Glutamatergic neuron (in vitro differentiated cells): Measurements from ENCODE around the gene PMPCB. TPM values are rescaled to one million over a fixed set of nuclear protein-coding genes. Genes with fewer than 3 reads are reported as not detected.

Experiments
- DNase-seq: peaks from one replicate; pipeline ENCODE4 v3.0.0; 2022
- H3K27ac Mint-ChIP-seq: one replicate; pipeline ENCODE4 v1.8.0; 2020; ENCODE audit warnings: mild to moderate bottlenecking, mixed read lengths, inconsistent platforms; ENCODE audit not compliant: unreplicated experiment
- H3K27me3 Mint-ChIP-seq: one replicate; pipeline ENCODE4 v1.8.0; 2020; ENCODE audit warnings: mild to moderate bottlenecking, moderate library complexity, mixed read lengths, inconsistent platforms; ENCODE audit not compliant: unreplicated experiment
- H3K36me3 Mint-ChIP-seq: one replicate; pipeline ENCODE4 v1.8.0; 2020; ENCODE audit warnings: mild to moderate bottlenecking, mixed read lengths, inconsistent platforms; ENCODE audit not compliant: unreplicated experiment
- H3K4me1 Mint-ChIP-seq: one replicate; pipeline ENCODE4 v1.8.0; 2020; ENCODE audit warnings: mild to moderate bottlenecking, low read depth, mixed read lengths, inconsistent platforms; ENCODE audit not compliant: unreplicated experiment
- H3K4me3 Mint-ChIP-seq: one replicate; pipeline ENCODE4 v1.8.0; 2020; ENCODE audit warnings: mild to moderate bottlenecking, mixed read lengths, inconsistent platforms; ENCODE audit not compliant: unreplicated experiment
- H3K9me3 Mint-ChIP-seq: one replicate; pipeline ENCODE4 v1.8.0; 2020; ENCODE audit warnings: mild to moderate bottlenecking, moderate library complexity, mixed read lengths, inconsistent platforms; ENCODE audit not compliant: unreplicated experiment
- total RNA-seq: library from RNA; stranded (reverse); fragmentation: NEBNext Ultra II Directional; extraction: Animal tissue kit (Norgen Biotek cat#: 25700); gene quantifications from one replicate; pipeline ENCODE4 v1.2.1, GENCODE V29; 2021; ENCODE audit not compliant: unreplicated experiment
- TF ChIP-seq, protein P1 (sequence below): fragments of 200-600 bp; sonication (generic); IDR thresholded peaks from one replicate; pipeline ENCODE4 v1.5.0; 2021; ENCODE audit not compliant: partially characterized antibody, unreplicated experiment

Gene PMPCB
- total RNA-seq, 1 donor from 2014 or later = 59.8 TPM

DNA sequence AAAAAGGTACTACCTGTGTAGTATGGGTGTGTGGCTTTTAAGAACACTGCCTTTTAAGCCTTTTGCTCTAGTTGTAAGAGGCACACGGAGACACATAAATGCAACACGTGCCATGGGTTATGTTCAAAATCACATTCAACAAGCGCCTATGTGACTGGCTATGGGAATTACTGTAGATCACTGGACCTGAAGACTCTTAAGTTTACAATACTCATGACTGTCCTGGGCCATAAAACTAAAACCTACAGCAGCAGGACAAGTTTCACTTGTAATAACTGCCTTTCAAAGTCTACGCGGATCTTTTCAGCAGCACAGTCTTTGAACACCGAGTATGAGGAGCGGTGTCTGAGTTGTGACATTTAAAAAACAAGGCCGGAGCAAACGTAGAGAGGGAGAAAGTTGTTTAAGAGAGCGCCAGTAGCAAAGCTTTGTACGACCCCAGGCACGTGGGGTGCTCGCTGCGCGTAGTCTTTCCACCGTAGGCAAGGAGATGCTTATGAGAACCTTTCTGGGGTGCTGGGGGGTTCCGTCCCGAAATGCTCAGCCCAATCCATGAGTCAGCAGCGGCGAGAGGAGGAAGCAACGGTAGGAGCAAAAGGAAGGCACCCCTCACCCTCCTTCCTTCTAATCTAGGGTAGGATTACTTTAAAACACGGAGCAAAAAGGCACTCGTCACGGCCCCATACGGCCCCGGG lies 46.7 kb downstream of the PMPCB start:
- Mint-ChIP-seq H3K27ac (peak overlapping the region; percentile 71), H3K36me3 (no peaks in the 10 kb centered on the region), H3K4me1 (peaks cover 4% of the 10 kb centered on the region), H3K9me3 (no peaks in the 10 kb centered on the region), H3K27me3 (peaks cover 2% of the 10 kb centered on the region), H3K4me3 (peak overlapping the region; percentile 98)
- DNase-seq = no peak
- TF ChIP-seq, protein P1, sequence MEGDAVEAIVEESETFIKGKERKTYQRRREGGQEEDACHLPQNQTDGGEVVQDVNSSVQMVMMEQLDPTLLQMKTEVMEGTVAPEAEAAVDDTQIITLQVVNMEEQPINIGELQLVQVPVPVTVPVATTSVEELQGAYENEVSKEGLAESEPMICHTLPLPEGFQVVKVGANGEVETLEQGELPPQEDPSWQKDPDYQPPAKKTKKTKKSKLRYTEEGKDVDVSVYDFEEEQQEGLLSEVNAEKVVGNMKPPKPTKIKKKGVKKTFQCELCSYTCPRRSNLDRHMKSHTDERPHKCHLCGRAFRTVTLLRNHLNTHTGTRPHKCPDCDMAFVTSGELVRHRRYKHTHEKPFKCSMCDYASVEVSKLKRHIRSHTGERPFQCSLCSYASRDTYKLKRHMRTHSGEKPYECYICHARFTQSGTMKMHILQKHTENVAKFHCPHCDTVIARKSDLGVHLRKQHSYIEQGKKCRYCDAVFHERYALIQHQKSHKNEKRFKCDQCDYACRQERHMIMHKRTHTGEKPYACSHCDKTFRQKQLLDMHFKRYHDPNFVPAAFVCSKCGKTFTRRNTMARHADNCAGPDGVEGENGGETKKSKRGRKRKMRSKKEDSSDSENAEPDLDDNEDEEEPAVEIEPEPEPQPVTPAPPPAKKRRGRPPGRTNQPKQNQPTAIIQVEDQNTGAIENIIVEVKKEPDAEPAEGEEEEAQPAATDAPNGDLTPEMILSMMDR = no peak

DNA sequence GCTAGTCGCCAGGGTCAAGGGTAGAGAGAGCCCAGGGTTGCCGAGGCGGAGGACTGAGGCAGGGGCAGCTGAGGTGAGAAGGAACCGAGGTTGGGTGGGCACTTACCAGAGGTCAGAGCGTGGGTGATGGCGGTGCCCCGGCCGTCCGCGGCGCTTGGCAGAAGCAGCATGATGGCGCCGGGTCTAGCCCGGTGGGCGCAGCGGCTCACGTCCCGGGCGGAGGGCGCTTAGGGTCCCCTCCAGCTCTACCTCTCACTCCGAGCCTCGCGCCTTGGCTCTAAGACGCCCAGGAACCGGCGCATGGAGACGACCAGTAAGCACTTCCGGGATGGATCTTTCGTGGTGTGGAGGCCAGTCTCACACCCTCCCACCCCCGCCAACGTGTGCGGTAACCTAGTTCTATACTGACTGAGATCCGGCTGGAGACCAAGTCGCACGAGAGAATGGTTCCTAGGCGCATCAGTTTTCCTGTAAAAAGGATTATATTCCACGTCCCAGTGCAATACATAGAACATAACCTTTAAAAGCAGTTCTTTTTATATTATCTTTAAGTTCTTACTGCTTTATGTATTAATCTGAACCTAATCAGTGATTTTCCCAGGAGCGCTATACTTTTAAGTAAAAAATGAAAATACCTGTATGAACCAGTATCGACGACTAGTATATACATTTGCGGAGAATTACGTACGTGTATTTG lies 47.4 kb downstream of the PMPCB start, which contains the start of gene DNAJC2:
DNAJC2 (minus strand) TSS at position 315 of the 697 bp plus-strand sequence; CDS start at position 170, 145 bp downstream.
- DNase-seq = peak; percentile 82
- Mint-ChIP-seq H3K36me3 (no peaks in the 10 kb centered on the region), H3K4me1 (peaks cover 6% of the 10 kb centered on the region), H3K27me3 (no peaks in the 10 kb centered on the region), H3K9me3 (no peaks in the 10 kb centered on the region), H3K27ac (peak within 1 kb of the TSS; percentile 75), H3K4me3 (peak within 1 kb of the TSS; percentile 98)
- TF ChIP-seq, protein P1 = no peak

DNA sequence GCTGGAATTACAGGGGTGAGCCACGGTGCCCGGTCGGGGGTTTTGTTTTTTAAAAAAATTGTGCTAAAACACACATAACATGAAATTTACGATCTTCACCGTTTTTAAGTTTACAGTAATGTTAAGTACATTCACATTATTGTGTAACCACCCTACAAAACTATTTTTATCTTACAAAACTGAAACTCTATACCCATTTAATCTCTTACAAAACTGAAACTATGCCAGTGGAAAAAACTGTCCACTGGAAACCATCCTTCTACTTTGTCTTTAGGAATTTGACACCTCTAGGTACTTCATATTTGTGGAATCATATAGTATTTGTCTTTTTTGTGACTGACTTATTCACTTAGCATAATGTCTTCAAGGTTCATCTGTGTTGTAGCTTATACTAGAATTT lies 49.2 kb downstream of the PMPCB start:
- Mint-ChIP-seq H3K27ac (no peak overlapping the region), H3K4me3 (no peak overlapping the region), H3K9me3 (no peaks in the 10 kb centered on the region), H3K4me1 (peaks cover 11% of the 10 kb centered on the region), H3K27me3 (no peaks in the 10 kb centered on the region), H3K36me3 (no peaks in the 10 kb centered on the region)
- TF ChIP-seq, protein P1 = no peak
- no peak for DNase-seq

DNA sequence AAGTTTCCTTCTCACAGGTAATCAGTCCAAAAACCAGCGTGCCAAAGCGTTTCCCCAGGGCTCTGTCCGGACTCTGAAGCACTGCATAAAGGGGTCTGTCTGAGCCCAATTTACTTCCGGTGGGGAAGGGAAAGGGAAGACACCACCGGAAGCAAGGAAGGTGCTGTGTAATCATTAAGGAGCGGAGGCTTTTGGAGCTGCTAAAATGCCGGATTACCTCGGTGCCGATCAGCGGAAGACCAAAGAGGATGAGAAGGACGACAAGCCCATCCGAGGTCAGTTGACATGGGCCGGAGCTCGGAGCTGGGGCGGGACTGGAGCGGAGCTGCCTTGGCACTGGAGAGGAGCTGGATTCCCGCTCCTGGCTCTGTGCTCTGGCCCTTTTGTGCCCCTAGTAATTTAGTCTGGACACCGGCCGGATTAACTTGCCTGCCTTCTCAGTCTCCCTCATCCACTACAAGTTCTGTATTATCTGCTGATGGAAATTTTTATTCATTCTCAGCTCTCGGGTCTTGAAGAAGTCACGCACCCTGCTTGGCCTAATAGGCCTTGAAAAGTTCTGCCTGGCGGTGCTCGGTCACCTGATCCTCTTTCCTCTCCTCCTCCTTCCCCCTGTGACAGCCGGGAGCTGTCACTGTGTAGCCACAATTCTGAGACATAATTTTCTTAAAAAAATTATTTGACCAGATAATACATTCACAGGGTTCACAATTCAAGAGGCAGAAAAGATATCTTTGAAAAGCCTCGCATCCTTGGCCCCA lies 50.5 kb downstream of the PMPCB start, which contains the start of gene PSMC2:
PSMC2 (plus strand) TSS at position 137 of the 761 bp plus-strand sequence; CDS start at position 206, 69 bp downstream.
- no peaks in the 10 kb centered on the region for H3K36me3 Mint-ChIP-seq
- H3K9me3 Mint-ChIP-seq = no peaks in the 10 kb centered on the region
- H3K4me1 Mint-ChIP-seq = peaks cover 11% of the 10 kb centered on the region
- peak within 1 kb of the TSS; percentile 99 for H3K4me3 Mint-ChIP-seq
- no peaks in the 10 kb centered on the region for H3K27me3 Mint-ChIP-seq
- TF ChIP-seq, protein P1 = no peak
- peak within 1 kb of the TSS; percentile 95 for H3K27ac Mint-ChIP-seq
- DNase-seq = peak; percentile 78
